Progenitor cell of endocrine pancreas (in vitro differentiated cells): Measurements from ENCODE around the gene PKP2. TPM values are rescaled to one million over a fixed set of nuclear protein-coding genes. Genes with fewer than 3 reads are reported as not detected.
"Not testable (repeated sequence)": the region's sequence is repeated elsewhere in the genome, so short reads cannot be mapped to it uniquely, and the experiment has no call there.

Experiments
- DNase-seq: peaks from one replicate; pipeline ENCODE4 v3.0.0; 2021; ENCODE audit warnings: low spot score; ENCODE audit not compliant: unreplicated experiment
- H3K27ac Mint-ChIP-seq: 2 replicates; pipeline ENCODE4 v1.8.0; 2021; ENCODE audit warnings: mild to moderate bottlenecking, moderate library complexity, mixed read lengths
- H3K27me3 Mint-ChIP-seq: 2 replicates; pipeline ENCODE4 v1.8.0; 2021; ENCODE audit warnings: mixed read lengths
- H3K36me3 Mint-ChIP-seq: 2 replicates; pipeline ENCODE4 v1.8.0; 2022; ENCODE audit warnings: mixed read lengths; ENCODE audit not compliant: insufficient read depth
- H3K4me1 Mint-ChIP-seq: 2 replicates; pipeline ENCODE4 v1.8.0; 2021; ENCODE audit warnings: low read depth, mixed read lengths
- H3K4me3 Mint-ChIP-seq: 2 replicates; pipeline ENCODE4 v1.8.0; 2021; ENCODE audit warnings: low read depth, mild to moderate bottlenecking, moderate library complexity, mixed read lengths
- H3K9me3 Mint-ChIP-seq: 2 replicates; pipeline ENCODE4 v1.8.0; 2021; ENCODE audit warnings: low read depth, mixed read lengths
- total RNA-seq: library from RNA; stranded (reverse); gene quantifications from 2 replicates; pipeline ENCODE4 v1.2.1, GENCODE V29; 2021
- TF ChIP-seq, protein P1 (sequence below): fragments of 200-600 bp; sonication (generic); IDR thresholded peaks from one replicate; pipeline ENCODE4 v1.5.0; 2021; ENCODE audit warnings: antibody characterized with exemption, mild to moderate bottlenecking; ENCODE audit not compliant: unreplicated experiment

PKP2 gene
- total RNA-seq, 1 donor from 2014 or later: 103 TPM

DNA sequence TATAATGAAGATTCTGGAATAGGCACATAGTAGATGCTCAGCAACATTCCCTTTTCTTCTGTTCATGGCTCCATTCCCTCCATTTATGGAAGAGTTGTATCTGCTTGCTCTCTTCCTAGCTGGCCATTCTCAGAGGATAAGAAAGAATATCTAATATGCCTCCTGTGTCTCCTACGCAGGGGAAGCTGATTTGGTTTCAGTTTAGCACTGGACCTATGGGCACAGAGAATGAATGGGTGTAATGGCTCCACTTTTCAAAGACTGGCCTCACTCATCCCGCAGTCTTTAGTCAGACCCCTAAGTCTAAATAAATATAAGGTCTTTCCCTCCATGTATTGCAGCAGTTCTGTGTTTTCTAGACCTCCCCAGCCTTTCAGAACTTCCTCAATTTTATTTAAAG lies 2.0 kb downstream of the PKP2 start:
- H3K36me3 Mint-ChIP-seq: no peaks in the 10 kb centered on the region

DNA sequence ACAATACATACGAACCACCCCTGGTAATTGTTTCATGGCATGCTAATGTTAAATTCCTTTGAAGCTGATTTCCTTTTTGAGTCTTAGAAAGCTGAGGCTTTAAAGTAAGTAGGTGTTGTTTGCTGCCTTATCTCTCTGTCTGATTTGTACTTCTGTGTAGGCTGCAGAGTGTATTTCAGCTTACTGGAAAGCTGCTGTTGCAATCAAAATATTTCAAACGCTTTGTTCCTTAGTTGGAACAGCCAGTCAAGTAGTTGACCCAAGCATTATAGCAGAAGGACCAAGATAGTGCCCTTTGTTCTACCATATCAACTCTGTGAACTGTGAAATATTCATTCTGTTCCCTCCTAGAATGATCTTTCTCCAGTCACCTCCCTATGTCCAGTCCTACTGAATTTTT lies 3.1 kb downstream of the PKP2 start:
- Mint-ChIP-seq H3K4me3 (peak overlapping the region; percentile 58), H3K27me3 (no peaks in the 10 kb centered on the region), H3K9me3 (no peaks in the 10 kb centered on the region), H3K4me1 (peaks cover 68% of the 10 kb centered on the region), H3K36me3 (peaks cover 4% of the 10 kb centered on the region), H3K27ac (peak overlapping the region; percentile 97)
- no peak for DNase-seq
- TF ChIP-seq, protein P1, sequence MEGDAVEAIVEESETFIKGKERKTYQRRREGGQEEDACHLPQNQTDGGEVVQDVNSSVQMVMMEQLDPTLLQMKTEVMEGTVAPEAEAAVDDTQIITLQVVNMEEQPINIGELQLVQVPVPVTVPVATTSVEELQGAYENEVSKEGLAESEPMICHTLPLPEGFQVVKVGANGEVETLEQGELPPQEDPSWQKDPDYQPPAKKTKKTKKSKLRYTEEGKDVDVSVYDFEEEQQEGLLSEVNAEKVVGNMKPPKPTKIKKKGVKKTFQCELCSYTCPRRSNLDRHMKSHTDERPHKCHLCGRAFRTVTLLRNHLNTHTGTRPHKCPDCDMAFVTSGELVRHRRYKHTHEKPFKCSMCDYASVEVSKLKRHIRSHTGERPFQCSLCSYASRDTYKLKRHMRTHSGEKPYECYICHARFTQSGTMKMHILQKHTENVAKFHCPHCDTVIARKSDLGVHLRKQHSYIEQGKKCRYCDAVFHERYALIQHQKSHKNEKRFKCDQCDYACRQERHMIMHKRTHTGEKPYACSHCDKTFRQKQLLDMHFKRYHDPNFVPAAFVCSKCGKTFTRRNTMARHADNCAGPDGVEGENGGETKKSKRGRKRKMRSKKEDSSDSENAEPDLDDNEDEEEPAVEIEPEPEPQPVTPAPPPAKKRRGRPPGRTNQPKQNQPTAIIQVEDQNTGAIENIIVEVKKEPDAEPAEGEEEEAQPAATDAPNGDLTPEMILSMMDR: no peak

More for the DNA sequence above, 2.0 kb downstream of the PKP2 start:
- no peak for DNase-seq
- Mint-ChIP-seq H3K27ac (peak overlapping the region; percentile 97), H3K4me3 (peak overlapping the region; percentile 60), H3K9me3 (no peaks in the 10 kb centered on the region), H3K27me3 (no peaks in the 10 kb centered on the region), H3K4me1 (peaks cover 66% of the 10 kb centered on the region)
- TF ChIP-seq, protein P1: no peak

DNA sequence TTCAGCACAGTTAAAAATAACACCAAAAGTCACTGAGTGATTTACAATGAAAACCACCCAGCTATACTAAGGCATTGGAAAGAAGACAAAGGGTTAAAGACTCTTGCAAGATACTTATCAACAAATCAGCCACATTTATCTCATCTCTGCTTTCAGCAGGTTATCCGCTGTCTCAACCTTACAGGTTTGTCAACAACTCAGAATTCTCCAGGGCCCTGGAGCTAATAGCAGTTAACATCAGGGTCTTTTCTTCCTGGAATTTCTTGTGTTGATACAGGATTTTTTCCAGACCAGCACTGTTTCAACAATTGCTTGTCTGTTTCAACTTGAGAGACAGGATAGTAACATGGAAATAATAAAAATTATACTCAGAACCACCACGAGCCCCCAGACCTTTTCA lies 3.5 kb downstream of the PKP2 start:
- TF ChIP-seq, protein P1: no peak

DNA sequence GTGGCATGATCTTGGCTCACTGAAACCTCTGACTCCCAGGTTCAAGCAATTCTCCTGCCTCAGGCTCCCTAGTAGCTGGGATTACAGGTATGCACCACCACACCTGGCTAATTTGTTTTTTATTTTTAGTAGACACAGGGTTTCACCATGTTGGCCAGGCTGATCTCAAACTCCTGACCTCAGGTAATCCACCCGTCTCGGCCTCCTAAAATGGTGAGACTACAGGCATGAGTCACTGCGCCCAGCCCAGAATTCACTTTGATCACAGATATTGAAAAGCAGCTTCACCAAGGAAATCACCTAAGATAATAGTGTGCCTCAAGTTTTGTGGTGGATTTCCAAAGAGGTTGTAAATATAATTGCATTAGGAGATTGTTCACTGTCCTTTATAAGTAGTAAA lies 4.2 kb downstream of the PKP2 start:
- H3K36me3 Mint-ChIP-seq, H3K27me3 Mint-ChIP-seq, H3K9me3 Mint-ChIP-seq, DNase-seq: not testable (repeated sequence)
- Mint-ChIP-seq H3K4me3 (peak overlapping the region; percentile 58), H3K4me1 (peaks cover 57% of the 10 kb centered on the region), H3K27ac (peak overlapping the region; percentile 93)

More for the DNA sequence above, 3.5 kb downstream of the PKP2 start:
- peaks cover 4% of the 10 kb centered on the region for H3K36me3 Mint-ChIP-seq
- H3K4me1 Mint-ChIP-seq: peaks cover 64% of the 10 kb centered on the region
- H3K27ac Mint-ChIP-seq: peak overlapping the region; percentile 97
- no peaks in the 10 kb centered on the region for H3K27me3 Mint-ChIP-seq
- DNase-seq: no peak
- H3K9me3 Mint-ChIP-seq: no peaks in the 10 kb centered on the region
- H3K4me3 Mint-ChIP-seq: peak overlapping the region; percentile 58

DNA sequence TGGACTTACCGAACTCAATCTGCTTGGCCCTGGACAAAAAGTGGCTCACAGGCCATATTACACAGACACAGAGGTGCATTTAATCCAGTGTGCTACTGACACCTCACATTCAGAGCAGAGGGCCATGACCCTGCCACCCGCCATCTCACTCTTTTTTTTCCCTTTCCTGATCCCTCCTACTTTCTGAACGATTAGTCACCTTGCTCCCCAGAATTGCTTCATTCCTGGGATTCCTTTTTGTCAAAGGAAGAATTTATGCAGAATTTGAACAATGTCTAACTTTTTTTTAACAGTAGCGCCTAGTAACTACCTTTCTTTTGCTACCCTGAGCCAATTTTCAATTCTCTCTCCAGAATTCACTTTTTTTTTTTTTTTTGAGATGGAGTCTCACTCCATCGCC lies 4.6 kb downstream of the PKP2 start:
- H3K9me3 Mint-ChIP-seq: no peaks in the 10 kb centered on the region
- no peaks in the 10 kb centered on the region for H3K27me3 Mint-ChIP-seq
- peaks cover 54% of the 10 kb centered on the region for H3K4me1 Mint-ChIP-seq
- no peak for DNase-seq
- TF ChIP-seq, protein P1: no peak
- H3K36me3 Mint-ChIP-seq: peaks cover 4% of the 10 kb centered on the region
- H3K27ac Mint-ChIP-seq: peak overlapping the region; percentile 93
- peak overlapping the region; percentile 58 for H3K4me3 Mint-ChIP-seq

DNA sequence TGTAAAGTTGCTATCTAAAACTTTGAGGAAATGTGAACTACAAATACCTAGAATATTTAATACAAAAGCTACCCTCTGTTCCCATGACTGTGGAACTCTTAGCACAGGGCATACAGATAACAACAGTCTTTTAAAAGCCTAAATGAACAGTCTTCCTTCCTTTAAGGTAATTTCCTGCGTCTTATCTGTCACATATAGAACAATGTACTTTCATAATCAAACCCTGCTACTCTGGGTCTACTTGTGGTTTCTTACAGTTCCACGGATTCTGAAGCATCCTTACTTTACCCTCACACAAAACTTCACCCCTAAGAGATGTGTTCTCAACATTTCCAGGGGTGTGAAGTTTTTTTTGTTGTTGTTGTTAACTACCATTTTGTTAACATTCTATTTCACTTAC lies 5.1 kb downstream of the PKP2 start:
- Mint-ChIP-seq H3K4me1 (peaks cover 54% of the 10 kb centered on the region), H3K27me3 (no peaks in the 10 kb centered on the region), H3K4me3 (peak overlapping the region; percentile 58), H3K9me3 (no peaks in the 10 kb centered on the region), H3K27ac (peak overlapping the region; percentile 93), H3K36me3 (peaks cover 4% of the 10 kb centered on the region)
- TF ChIP-seq, protein P1: no peak
- DNase-seq: no peak
